GM19328 (cell line): Measurements from ENCODE around the gene TREML1.

Experiments
- ATAC-seq: cut with Tn5 transposase; IDR thresholded peaks from one replicate; pipeline ENCODE4 v1.9.1; 2021; ENCODE audit warnings: mild to moderate bottlenecking, moderate library complexity; ENCODE audit not compliant: unreplicated experiment

The TREML1 gene

DNA sequence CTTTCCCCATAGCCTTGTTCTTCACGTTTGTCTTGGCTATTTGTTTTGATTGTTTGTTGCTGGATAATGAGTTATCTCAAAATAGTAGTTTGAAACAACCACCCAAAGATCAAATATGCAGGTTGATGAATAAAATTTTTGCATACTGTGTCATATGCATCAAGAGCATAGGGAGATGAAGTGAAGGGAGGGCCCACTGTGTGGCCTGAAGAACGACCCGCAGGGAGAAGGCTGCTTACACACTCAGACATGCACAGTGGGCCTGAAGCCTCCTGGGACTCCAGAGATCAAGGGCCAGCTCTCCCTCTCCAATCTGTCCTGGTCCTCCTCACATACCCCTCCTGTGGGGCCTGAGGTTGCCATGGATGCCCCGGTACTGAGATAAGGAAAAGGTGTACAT lies 25.0 kb upstream of the TREML1 start:
- ATAC-seq = no peak

DNA sequence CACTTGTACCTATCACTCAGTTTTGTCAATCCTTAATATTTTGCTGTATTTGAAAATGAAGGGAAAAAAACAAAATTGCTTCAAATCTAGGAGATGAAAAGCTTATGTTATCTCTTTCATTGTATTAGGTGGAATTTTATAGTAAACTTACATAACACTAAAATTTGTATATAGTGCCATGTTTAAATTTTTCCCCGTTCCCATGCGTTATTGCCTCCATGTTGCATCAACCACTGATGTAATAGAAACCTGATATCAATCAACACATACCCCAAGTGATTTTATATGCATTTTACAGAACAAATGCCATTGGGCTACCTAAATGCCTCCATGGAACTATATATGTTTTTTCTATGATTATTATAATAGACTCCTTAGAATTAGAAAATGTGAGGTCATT lies 23.5 kb upstream of the TREML1 start:
- ATAC-seq = no peak

GRCh38 chr6:41177287-41177686 lies 23.1 kb upstream of the TREML1 start:
- ATAC-seq = no peak

- no peak for ATAC-seq
These were observed 22.0 kb upstream of the TREML1 start for GRCh38 chr6:41176189-41176588.

- no peak for ATAC-seq
These were observed 20.9 kb upstream of the TREML1 start for GRCh38 chr6:41175084-41175483.

DNA sequence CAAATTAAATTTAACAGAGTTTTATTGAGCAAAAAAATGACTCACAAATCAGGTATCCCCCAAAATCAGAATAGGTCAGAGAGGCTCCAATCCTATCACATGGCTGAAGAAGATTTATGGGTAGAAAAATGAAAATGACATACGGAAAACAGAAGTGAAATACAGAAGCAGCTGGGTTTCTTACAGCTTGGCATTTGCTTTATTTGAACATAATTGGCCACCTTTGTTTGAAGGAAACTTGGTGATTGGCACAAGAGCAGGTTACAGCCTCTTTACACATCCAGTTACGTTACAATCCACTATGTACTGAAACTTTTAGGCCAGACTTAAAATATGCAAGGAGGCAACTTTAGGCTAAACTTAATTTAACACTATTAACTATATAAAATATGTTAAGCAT lies 20.5 kb upstream of the TREML1 start:
- no peak for ATAC-seq

GRCh38 chr6:41171908-41172307 lies 17.8 kb upstream of the TREML1 start:
- ATAC-seq = no peak

- no peak for ATAC-seq
These were observed 16.5 kb upstream of the TREML1 start for GRCh38 chr6:41170547-41171160.

- no peak for ATAC-seq
These were observed 13.2 kb upstream of the TREML1 start for GRCh38 chr6:41167173-41167963.

DNA sequence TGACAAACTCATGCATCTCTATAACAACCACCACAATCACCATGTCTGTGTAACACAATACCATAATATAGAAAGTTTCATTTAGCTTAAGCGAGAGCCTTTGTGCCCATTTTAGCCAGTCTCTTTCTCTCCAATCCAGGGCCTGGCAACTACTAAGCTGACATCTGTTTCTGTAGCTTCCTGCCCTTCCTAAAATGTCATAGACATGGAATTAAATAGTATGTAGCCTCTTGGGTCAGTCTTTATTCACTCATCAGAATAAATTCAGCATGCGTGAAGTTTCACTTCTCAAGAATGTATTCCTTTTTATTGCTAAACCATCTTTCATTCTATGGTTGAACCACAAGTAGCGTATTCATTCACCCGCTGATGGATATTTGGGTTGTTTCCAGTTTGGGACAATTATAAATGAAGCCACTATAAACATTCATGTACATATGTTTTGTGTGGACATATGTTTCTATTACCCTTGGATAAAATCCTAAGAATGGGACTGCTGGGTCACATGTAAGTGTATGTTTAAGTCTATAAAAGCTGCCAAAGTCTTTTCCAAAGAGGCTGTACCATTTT lies 10.5 kb upstream of the TREML1 start:
- no peak for ATAC-seq

GRCh38 chr6:41163419-41163717 lies 9.2 kb upstream of the TREML1 start:
- ATAC-seq = no peak

- no peak for ATAC-seq
These were observed 8.7 kb upstream of the TREML1 start, which contains the start of gene TREM2 for GRCh38 chr6:41162687-41163418. TREM2 (minus strand) TSS chr6:41163116; CDS start chr6:41163082, 34 bp downstream.

DNA sequence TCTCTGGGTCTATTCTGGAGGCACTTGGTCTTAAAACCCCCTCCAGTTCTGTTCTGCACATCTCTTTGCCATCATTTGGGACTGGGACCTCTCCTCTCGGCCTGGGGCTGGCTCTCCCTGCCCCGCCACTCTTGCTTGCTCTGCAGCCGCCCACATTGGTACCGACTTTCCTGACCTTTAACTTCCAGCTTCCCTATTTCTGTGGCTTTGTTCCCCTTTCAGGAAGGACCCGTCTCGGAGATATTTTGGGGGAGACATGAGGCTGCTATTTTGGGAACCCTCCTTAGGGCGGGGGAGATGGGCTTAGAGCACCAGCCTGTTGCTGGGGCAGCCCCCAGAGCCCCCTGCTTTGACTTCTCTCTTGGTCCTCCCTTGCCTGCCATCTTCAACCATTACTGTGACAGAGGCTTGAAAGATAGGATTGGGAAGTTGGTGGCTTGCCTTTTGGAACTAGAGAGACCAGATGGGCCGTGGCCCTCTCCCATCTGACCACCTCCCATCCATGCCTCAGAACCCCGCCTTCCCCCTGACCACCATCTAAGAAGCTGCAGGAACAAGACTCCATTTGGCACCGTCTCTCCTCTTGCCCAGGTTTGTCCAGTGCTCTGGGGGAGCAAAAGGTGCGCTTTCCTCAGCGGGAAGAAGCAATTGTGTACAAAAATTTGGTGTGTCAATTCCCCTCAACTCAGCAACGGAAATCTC lies 7.9 kb upstream of the TREML1 start:
- no peak for ATAC-seq

- no peak for ATAC-seq
These were observed 7.2 kb upstream of the TREML1 start for GRCh38 chr6:41161380-41161779.

- ATAC-seq = no peak
These were observed 6.8 kb upstream of the TREML1 start for GRCh38 chr6:41160933-41161332.

GRCh38 chr6:41159415-41160082 lies 5.4 kb upstream of the TREML1 start:
- ATAC-seq = no peak

DNA sequence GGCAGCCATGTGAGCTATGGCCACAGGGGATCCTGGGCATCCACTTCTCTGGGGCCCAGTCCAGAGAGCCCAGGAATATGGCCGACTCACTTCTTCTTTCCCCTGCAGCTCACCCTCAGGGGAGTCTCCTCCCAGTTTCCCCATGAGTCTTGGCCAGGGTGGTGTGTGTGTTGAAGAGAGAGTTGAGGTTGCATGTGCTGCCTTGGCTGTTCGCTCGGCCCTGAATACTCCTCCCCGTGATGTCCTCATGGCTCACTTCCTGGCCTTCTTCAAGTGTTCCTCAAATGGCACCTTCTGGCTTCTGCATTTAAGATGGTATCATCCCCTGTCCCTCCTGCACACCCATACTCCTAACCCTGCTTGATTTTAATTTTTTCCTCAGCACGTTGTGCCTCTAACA lies 3.2 kb upstream of the TREML1 start:
- no peak for ATAC-seq

GRCh38 chr6:41156771-41157170 lies 2.6 kb upstream of the TREML1 start:
- ATAC-seq = no peak

GRCh38 chr6:41156001-41156400 lies 1.9 kb upstream of the TREML1 start:
- ATAC-seq = no peak

DNA sequence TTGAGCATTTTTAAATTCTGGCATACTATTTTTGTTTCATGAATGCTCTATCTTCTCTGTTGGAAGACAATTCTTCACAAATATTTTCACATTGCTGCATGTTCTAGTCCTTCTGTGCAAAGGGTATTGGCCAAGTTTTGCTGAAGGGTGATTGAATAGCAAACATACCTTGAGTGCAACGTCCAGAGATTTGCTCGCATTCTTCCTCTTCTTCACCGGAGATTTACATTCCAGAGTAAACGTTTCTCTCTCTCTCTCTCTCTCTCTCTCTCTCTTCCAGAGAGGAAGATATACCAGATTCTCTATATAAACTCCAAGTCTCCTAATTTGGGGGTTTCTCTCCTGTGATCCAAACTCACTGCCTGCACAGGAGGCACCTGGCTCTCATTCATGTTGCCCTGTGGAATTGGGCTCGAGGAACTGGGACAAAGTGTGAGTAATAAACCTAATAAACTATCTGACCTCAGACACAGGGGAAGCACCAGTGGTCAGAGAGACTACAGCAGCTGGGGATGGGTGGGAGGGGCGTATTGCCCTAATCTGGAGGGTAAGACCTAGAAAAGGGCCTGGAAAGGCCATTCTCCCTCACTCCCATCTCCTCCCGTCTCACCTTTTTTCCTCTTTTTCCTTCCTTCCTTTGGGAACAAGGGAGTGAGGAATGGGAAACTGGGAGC lies 1.1 kb upstream of the TREML1 start:
- no peak for ATAC-seq
